ENCODE results near the gene SREBF2. TPM values are rescaled to one million over a fixed set of nuclear protein-coding genes. Genes with fewer than 3 reads are reported as not detected.

Gene SREBF2
- total RNA-seq, 2 donors from 2014 or later: 159 to 192 TPM

DNA sequence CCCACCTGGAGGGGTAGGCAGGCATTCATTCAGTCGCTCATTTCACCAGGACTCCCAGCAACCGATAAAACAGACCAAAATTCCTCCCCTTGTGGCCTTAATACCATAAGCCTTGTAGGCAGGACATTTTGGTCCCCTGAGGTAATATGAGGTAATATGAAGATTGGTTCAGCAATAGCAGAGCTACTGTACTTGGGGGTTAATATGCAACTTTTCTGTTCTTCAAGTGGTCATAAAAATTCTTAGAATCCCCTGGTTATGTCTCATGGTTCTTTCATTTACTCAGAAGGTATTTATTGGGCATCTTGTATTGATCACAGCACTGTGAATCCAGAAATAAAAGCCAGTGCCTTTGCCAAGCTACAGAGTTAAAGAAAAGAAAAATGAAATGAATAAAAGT is 52.2 kb downstream of the SREBF2 start:
- H3K27ac ChIP-seq: no peak overlapping the region
- no peaks in the 10 kb centered on the region for H3K27me3 ChIP-seq
- TF ChIP-seq, protein P1, sequence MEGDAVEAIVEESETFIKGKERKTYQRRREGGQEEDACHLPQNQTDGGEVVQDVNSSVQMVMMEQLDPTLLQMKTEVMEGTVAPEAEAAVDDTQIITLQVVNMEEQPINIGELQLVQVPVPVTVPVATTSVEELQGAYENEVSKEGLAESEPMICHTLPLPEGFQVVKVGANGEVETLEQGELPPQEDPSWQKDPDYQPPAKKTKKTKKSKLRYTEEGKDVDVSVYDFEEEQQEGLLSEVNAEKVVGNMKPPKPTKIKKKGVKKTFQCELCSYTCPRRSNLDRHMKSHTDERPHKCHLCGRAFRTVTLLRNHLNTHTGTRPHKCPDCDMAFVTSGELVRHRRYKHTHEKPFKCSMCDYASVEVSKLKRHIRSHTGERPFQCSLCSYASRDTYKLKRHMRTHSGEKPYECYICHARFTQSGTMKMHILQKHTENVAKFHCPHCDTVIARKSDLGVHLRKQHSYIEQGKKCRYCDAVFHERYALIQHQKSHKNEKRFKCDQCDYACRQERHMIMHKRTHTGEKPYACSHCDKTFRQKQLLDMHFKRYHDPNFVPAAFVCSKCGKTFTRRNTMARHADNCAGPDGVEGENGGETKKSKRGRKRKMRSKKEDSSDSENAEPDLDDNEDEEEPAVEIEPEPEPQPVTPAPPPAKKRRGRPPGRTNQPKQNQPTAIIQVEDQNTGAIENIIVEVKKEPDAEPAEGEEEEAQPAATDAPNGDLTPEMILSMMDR (IDR thresholded peaks at IDR 0.05): no peak
- no peaks in the 10 kb centered on the region for H3K4me1 ChIP-seq
- H3K36me3 ChIP-seq: peaks cover 48% of the 10 kb centered on the region
- no peak overlapping the region for H3K9ac ChIP-seq (ENCODE audit: low read depth in 2 of 2, low read length in 2 of 2)
- intact Hi-C loops (cut with DNase I): no loop called here
- no peaks in the 10 kb centered on the region for H3K9me3 ChIP-seq
- H3K4me3 ChIP-seq: no peak overlapping the region
- no peak for DNase-seq

DNA sequence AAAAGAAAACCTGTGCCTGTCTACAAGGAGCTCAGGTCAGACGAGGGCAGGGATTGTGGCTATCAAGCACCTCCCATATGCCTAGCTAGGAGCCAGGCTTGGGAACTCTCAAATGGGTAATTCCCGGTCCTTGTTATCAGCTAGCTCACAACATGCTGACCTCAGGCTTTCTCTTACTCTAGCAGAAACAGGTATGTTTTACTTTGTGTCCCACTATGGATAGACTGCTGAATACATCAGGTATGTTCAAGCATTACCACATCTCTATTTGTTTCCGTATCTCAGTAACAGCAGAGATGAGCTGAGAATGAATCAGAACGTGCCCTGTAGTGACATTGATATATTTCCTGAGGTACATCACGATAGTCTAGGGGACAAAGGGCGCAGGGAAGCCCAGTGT is 52.6 kb downstream of the SREBF2 start:
- Histone ChIP-seq H3K9me3 (no peaks in the 10 kb centered on the region), H3K9ac (ENCODE audit: low read depth in 2 of 2, low read length in 2 of 2) (no peak overlapping the region), H3K36me3 (peaks cover 44% of the 10 kb centered on the region), H3K4me1 (no peaks in the 10 kb centered on the region), H3K4me3 (no peak overlapping the region), H3K27ac (no peak overlapping the region), H3K27me3 (no peaks in the 10 kb centered on the region)
- TF ChIP-seq, protein P1 (IDR thresholded peaks at IDR 0.05): no peak
- no peak for DNase-seq
- intact Hi-C loops (cut with DNase I): no loop called here

DNA sequence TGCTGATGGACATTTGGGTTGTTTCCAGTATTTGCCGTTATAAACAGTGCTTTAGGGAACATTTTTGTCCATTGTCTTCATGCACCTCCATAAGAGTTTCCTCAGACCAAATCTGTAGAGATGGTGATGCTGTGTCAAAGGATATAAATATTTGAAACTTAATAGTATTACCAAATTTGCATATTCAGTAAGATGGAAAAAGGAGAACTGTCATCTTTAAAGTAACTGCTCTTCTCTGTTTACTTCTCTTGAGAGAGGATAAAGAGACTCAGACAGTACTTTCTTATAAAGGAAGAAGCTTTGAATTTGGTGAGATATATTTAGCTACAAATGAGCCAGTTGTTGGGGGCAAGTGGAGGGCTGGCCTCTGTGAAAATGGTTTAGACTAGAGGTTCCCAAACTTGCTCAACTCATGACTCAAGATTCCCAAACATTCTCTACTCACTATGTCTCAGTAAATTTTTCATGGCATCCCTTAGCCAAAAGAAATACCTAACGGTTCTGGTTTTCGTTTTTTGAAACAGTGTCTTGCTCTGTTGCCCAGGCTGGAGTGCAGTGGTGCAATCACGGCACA is 55.8 kb downstream of the SREBF2 start:
- H3K27ac ChIP-seq: no peak overlapping the region
- intact Hi-C loops (cut with DNase I): no loop called here
- H3K4me3 ChIP-seq: no peak overlapping the region
- TF ChIP-seq, protein P1 (IDR thresholded peaks at IDR 0.05): no peak
- no peak overlapping the region for H3K9ac ChIP-seq (ENCODE audit: low read depth in 2 of 2, low read length in 2 of 2)
- H3K4me1 ChIP-seq: no peaks in the 10 kb centered on the region
- DNase-seq: no peak
- no peaks in the 10 kb centered on the region for H3K27me3 ChIP-seq
- H3K36me3 ChIP-seq: peaks cover 28% of the 10 kb centered on the region
- H3K9me3 ChIP-seq: no peaks in the 10 kb centered on the region

DNA sequence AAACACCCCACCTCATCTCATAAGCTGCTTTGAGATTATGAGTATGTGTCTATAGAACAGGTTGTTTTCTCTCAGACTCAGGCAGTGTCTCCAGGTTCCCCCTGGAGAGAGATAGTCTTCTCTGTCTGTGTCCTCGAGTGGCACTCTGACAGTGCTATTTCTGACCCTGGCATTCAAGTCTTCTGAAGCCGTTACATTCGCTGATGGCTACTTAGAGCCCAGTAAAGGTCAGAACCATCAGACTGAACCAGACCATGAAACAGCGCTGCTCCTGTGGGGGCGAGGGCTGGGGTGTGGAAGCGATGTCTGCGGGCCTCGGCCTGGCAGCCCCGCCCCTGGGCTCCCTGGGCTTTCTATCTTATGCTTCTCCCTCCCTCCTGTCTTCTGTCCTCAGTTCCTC is 58.5 kb downstream of the SREBF2 start:
- H3K4me1 ChIP-seq: no peaks in the 10 kb centered on the region
- peaks cover 31% of the 10 kb centered on the region for H3K36me3 ChIP-seq
- TF ChIP-seq, protein P1 (IDR thresholded peaks at IDR 0.05): no peak
- DNase-seq: no peak
- no peaks in the 10 kb centered on the region for H3K9me3 ChIP-seq
- intact Hi-C loops (cut with DNase I): no loop called here
- no peak overlapping the region for H3K4me3 ChIP-seq
- no peaks in the 10 kb centered on the region for H3K27me3 ChIP-seq
- no peak overlapping the region for H3K9ac ChIP-seq (ENCODE audit: low read depth in 2 of 2, low read length in 2 of 2)
- no peak overlapping the region for H3K27ac ChIP-seq

DNA sequence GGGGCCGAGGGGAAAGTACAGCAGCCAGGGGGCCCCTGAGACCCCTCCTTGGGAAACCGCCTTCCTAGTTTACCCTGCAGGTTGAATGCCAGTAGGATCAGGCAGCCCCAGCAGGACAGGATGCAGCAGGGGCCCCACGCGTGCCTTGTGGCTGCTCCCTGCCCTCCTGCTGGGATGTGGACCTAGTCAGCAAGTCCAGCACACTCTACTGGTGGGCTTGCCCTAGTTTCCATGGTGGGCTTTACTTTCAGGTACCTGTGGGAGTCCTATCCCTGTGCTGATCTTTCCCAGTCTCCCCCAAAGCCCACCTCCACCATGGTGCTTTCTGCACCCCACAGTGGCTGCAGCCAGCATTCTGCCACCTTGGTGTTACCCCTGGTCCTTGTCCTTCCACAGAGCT is 59.8 kb downstream of the SREBF2 start:
- TF ChIP-seq, protein P1 (IDR thresholded peaks at IDR 0.05): no peak
- Histone ChIP-seq H3K27me3 (no peaks in the 10 kb centered on the region), H3K9ac (ENCODE audit: low read depth in 2 of 2, low read length in 2 of 2) (no peak overlapping the region), H3K4me3 (no peak overlapping the region), H3K9me3 (no peaks in the 10 kb centered on the region), H3K36me3 (peaks cover 38% of the 10 kb centered on the region), H3K27ac (no peak overlapping the region), H3K4me1 (no peaks in the 10 kb centered on the region)
- DNase-seq: no peak
- intact Hi-C loops (cut with DNase I): no loop called here

All from colonic mucosa (tissue), 4 donors.